ENCODE data around the gene ANKRD33B. TPM values are rescaled to one million over a fixed set of nuclear protein-coding genes. Genes with fewer than 3 reads are reported as not detected.

Gene ANKRD33B
- total RNA-seq, 1 experiment from 2014 or later = 6.9 TPM

DNA sequence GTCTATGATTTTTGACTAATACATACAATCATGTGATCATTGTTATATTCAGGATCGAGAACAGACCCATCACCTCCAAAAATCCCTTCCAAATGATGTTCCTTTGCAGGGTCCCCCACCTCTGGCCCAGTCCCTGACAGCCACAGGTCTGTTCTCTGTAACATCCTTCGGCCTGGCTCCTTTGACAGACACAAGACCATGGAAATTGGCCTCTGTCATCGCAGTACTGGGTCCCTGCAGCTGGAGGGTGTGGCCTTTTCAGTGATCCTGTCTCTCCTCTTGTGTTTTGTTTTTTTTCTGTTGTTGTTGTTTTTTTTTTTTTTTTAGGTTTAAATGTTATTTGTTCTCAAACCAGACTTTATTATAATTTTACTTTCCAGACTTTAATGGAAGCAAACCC lies 27.4 kb upstream of the ANKRD33B start:
- no peak overlapping the region for H4K5ac ChIP-seq (ENCODE audit: insufficient read length, low read depth, low read length)
- H2BK120ac ChIP-seq (ENCODE audit: low read depth, low read length, poor library complexity, severe bottlenecking) = no peak overlapping the region
- no peaks in the 10 kb centered on the region for H3K23me2 ChIP-seq (ENCODE audit: insufficient read length, low read depth, low read length, poor library complexity, severe bottlenecking)
- Mint-ChIP-seq H3K27ac (no peak overlapping the region), H3K27me3 (ENCODE audit: low read depth) (peaks cover 56% of the 10 kb centered on the region), H3K4me1 (peaks cover 9 to 25% of the 10 kb centered on the region in 2 experiments), H3K36me3 (ENCODE audit: insufficient read depth in 1 of 3, low read depth in 3 of 3) (no peaks in the 10 kb centered on the region), H3K4me3 (no peak overlapping the region), H3K9me3 (no peaks in the 10 kb centered on the region)
- no peak overlapping the region for H4K91ac ChIP-seq (ENCODE audit: insufficient read length, low read depth, low read length)
- H3K4ac ChIP-seq (ENCODE audit: low read depth, low read length) = no peak overlapping the region
- H4K8ac ChIP-seq (replicated peaks; ENCODE audit: insufficient read length, low read depth, low read length) = no peak overlapping the region
- H3K14ac ChIP-seq (ENCODE audit: insufficient read depth, low read length) = no peak overlapping the region
- no peaks in the 10 kb centered on the region for H3K27me3 ChIP-seq (ENCODE audit: insufficient read depth, low read length)
- H3K4me2 ChIP-seq (ENCODE audit: insufficient read depth, insufficient read length, low read length) = no peak overlapping the region
- no peaks in the 10 kb centered on the region for H4K20me1 ChIP-seq (ENCODE audit: control insufficient read depth, insufficient read depth, insufficient read length)
- TF ChIP-seq, protein P1, sequence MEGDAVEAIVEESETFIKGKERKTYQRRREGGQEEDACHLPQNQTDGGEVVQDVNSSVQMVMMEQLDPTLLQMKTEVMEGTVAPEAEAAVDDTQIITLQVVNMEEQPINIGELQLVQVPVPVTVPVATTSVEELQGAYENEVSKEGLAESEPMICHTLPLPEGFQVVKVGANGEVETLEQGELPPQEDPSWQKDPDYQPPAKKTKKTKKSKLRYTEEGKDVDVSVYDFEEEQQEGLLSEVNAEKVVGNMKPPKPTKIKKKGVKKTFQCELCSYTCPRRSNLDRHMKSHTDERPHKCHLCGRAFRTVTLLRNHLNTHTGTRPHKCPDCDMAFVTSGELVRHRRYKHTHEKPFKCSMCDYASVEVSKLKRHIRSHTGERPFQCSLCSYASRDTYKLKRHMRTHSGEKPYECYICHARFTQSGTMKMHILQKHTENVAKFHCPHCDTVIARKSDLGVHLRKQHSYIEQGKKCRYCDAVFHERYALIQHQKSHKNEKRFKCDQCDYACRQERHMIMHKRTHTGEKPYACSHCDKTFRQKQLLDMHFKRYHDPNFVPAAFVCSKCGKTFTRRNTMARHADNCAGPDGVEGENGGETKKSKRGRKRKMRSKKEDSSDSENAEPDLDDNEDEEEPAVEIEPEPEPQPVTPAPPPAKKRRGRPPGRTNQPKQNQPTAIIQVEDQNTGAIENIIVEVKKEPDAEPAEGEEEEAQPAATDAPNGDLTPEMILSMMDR (conservative IDR thresholded peaks at IDR 0.05) = no peak
- no peak overlapping the region for H2BK12ac ChIP-seq (ENCODE audit: insufficient read length, low read depth, low read length)
- H3K79me1 ChIP-seq (ENCODE audit: insufficient read depth, low read depth, low read length, poor library complexity, severe bottlenecking) = no peaks in the 10 kb centered on the region
- H2BK5ac ChIP-seq (ENCODE audit: insufficient read length, low read length) = no peak overlapping the region
- no peak overlapping the region for H2BK20ac ChIP-seq (ENCODE audit: low read depth, low read length, poor library complexity, severe bottlenecking)
- no peak overlapping the region for H3K27ac ChIP-seq (ENCODE audit: insufficient read length, low read depth, low read length)
- no peak overlapping the region for H3K9ac ChIP-seq (ENCODE audit: extremely low read depth, insufficient read length, low read length)
- no peak overlapping the region for H3K23ac ChIP-seq (ENCODE audit: insufficient read length, low read depth, low read length)
- DNase-seq = no peak
- H2AK5ac ChIP-seq (ENCODE audit: insufficient read length, low read length) = no peak overlapping the region
- no peaks in the 10 kb centered on the region for H3K9me3 ChIP-seq (ENCODE audit: control insufficient read depth, low read depth, low read length)
- no peak overlapping the region for H3T11ph ChIP-seq (ENCODE audit: low read length)
- H3K56ac ChIP-seq (ENCODE audit: insufficient read length, low read depth, low read length) = no peak overlapping the region
- H3K4me1 ChIP-seq (ENCODE audit: insufficient read depth, low read length) = no peaks in the 10 kb centered on the region
- H3K18ac ChIP-seq (ENCODE audit: insufficient read length, low read depth, low read length) = no peak overlapping the region
- H2BK15ac ChIP-seq (ENCODE audit: low read depth, low read length) = no peak overlapping the region
- no peaks in the 10 kb centered on the region for H3K79me2 ChIP-seq (ENCODE audit: insufficient read depth, low read length)
- no CpG with 5 or more reads among the region's 3 CpGs for WGBS (ENCODE audit: extremely low coverage, insufficient read length, low lambda C conversion rate)
- no peak overlapping the region for H2AFZ ChIP-seq (ENCODE audit: low read length)
